Keratinocyte (primary cell): ENCODE data around the gene ANXA3. TPM values are rescaled to one million over a fixed set of nuclear protein-coding genes. Genes with fewer than 3 reads are reported as not detected.
"Not testable (repeated sequence)": the region's sequence is repeated elsewhere in the genome, so short reads cannot be mapped to it uniquely, and the experiment has no call there.

Source experiments
- DNase-seq: peaks from one replicate; pipeline ENCODE4 v3.0.0-alpha.2; 2011; ENCODE audit warnings: low read depth, missing footprints, low spot score
- FAIRE-seq: peaks from 2 replicates; lab custom pipeline; 2011; peaks lifted over from hg19 to GRCh38; lab: Jason Lieb, UNC
- H2AFZ ChIP-seq: 2 replicates; pipeline ENCODE4 v1.6.0; 2012; ENCODE audit warnings: low read length, control low read depth, inconsistent platforms; ENCODE audit not compliant: control insufficient read depth
- H3K27ac ChIP-seq: 2 replicates; pipeline ENCODE4 v1.5.1; 2011; ENCODE audit warnings: low read length; ENCODE audit not compliant: control insufficient read depth, insufficient read depth
- H3K27me3 ChIP-seq: 3 replicates; pipeline ENCODE4 v1.6.0; 2011; ENCODE audit warnings: low read length; ENCODE audit not compliant: control insufficient read depth, insufficient read depth; ENCODE audit errors: extremely low read depth
- H3K36me3 ChIP-seq, 2 experiments: 2 replicates in 1 of 2; 3 replicates in 1 of 2; pipeline ENCODE4 v1.5.1; 2011; ENCODE audit warnings: low read length in 2 of 2, mild to moderate bottlenecking in 1 of 2; ENCODE audit not compliant: control insufficient read depth in 2 of 2, insufficient read depth in 2 of 2; ENCODE audit errors: extremely low read depth in 1 of 2
- H3K4me1 ChIP-seq: 3 replicates; pipeline ENCODE4 v1.5.1; 2011; ENCODE audit warnings: low read length; ENCODE audit not compliant: control insufficient read depth, insufficient read depth; ENCODE audit errors: extremely low read depth
- H3K4me2 ChIP-seq: 3 replicates; pipeline ENCODE4 v1.6.0; 2011; ENCODE audit warnings: low read depth, low read length; ENCODE audit not compliant: control insufficient read depth, insufficient read depth; ENCODE audit errors: extremely low read depth
- H3K4me3 ChIP-seq, 3 experiments: fragments of 200-600 bp in 1 of 3; sonication (generic) in 1 of 3; 2 replicates in 2 of 3; 3 replicates in 1 of 3; pipeline ENCODE4 v1.5.1; 2011 to 2016; ENCODE audit warnings: low read length in 3 of 3, mild to moderate bottlenecking in 3 of 3, control low read depth in 2 of 3, inconsistent platforms in 1 of 3, low read depth in 1 of 3, mixed read lengths in 1 of 3, mixed run types in 1 of 3, moderate library complexity in 1 of 3; ENCODE audit not compliant: control insufficient read depth in 2 of 3, insufficient read depth in 2 of 3; ENCODE audit errors: extremely low read depth in 1 of 3
- H3K79me2 ChIP-seq: 2 replicates; pipeline ENCODE4 v1.6.0; 2012; ENCODE audit warnings: low read length; ENCODE audit not compliant: control insufficient read depth, insufficient read depth
- H3K9ac ChIP-seq: 3 replicates; pipeline ENCODE4 v1.6.0; 2011; ENCODE audit warnings: low read length; ENCODE audit not compliant: control insufficient read depth, insufficient read depth; ENCODE audit errors: extremely low read depth
- H3K9me1 ChIP-seq: 3 replicates; pipeline ENCODE4 v1.6.0; 2011; ENCODE audit warnings: low read length; ENCODE audit not compliant: control insufficient read depth, insufficient read depth; ENCODE audit errors: extremely low read depth
- H3K9me3 ChIP-seq: 2 replicates; pipeline ENCODE4 v1.5.1; 2012; ENCODE audit warnings: low read depth, low read length; ENCODE audit not compliant: control insufficient read depth
- H4K20me1 ChIP-seq: 3 replicates; pipeline ENCODE4 v1.6.0; 2011; ENCODE audit warnings: low read length; ENCODE audit not compliant: control insufficient read depth, insufficient read depth; ENCODE audit errors: extremely low read depth
- CTCF ChIP-seq, 3 experiments: IDR thresholded peaks in 1 of 3; conservative IDR thresholded peaks in 1 of 3; optimal IDR thresholded peaks in 1 of 3; 2 replicates in 2 of 3; 3 replicates in 1 of 3; pipeline versions ENCODE3 to v1.5.1; 2011; ENCODE audit warnings: low read length in 3 of 3, mild to moderate bottlenecking in 3 of 3, moderate library complexity in 2 of 3, control low read depth in 1 of 3, inconsistent platforms in 1 of 3; ENCODE audit not compliant: insufficient read depth in 2 of 3; ENCODE audit errors: extremely low read depth in 1 of 3
- EZH2 ChIP-seq: IDR thresholded peaks from one replicate; pipeline ENCODE4 v1.6.1; 2012; ENCODE audit warnings: inconsistent platforms, mild to moderate bottlenecking, low read length, moderate library complexity
- dilution Hi-C: fragments of 300-500 bp; cut with MboI; formaldehyde crosslinking; loops from one replicate; pipeline ENCODE4 v1.7.0; 2020; ENCODE audit warnings: low sequenced_read_pairs; ENCODE audit not compliant: extremely low pct_ligation_motif_present
- polyA minus RNA-seq, 3 experiments: library from RNA; depleted of rRNA, polyadenylated mRNA; stranded (reverse); fragments of >200 nt; gene quantifications; 1 replicate in 1 of 3; 2 replicates in 1 of 3; 3 replicates in 1 of 3; pipeline ENCODE4 v1.2.3, GENCODE V29; 2011
- polyA plus RNA-seq, 5 experiments: library from polyadenylated mRNA; depleted of rRNA in 3 of 5; stranded (reverse) in 3 of 5; stranded (forward) in 1 of 5; unstranded in 1 of 5; fragments of >200 nt; gene quantifications; 1 replicate in 1 of 5; 2 replicates in 3 of 5; 3 replicates in 1 of 5; pipeline versions ENCODE4 v1.2.1 to v1.2.3, GENCODE V29; 2011 to 2012; ENCODE audit warnings: missing spikeins in 2 of 5, low read depth in 1 of 5, low replicate concordance in 1 of 5

ANXA3 gene
- polyA plus RNA-seq: 380 to 463 TPM (median 425 TPM) in 3 replicates
- polyA plus RNA-seq (2011; ENCODE audit: low read depth): 679 TPM
- polyA plus RNA-seq (2011; cell fraction: cytosol; rRNA removed): 369 and 514 TPM in 2 replicates
- 557 and 580 TPM in 2 replicates for polyA plus RNA-seq (2011; cell fraction: nucleus; rRNA removed)
- polyA plus RNA-seq (2012; ENCODE audit: low replicate concordance): 338 and 353 TPM in 2 replicates
- 216 to 447 TPM (median 401 TPM) in 3 replicates for polyA minus RNA-seq
- polyA minus RNA-seq (2011; cell fraction: cytosol; rRNA and poly(A)+ RNA removed): 357 TPM
- 169 and 263 TPM in 2 replicates for polyA minus RNA-seq (2011; cell fraction: nucleus; rRNA and poly(A)+ RNA removed)

GRCh38 chr4:78551420-78552351 is at the start of gene ANXA3:
Gene ANXA3 (plus strand): TSS chr4:78551770. CDS start chr4:78554474, 2,704 bp downstream.
- Histone ChIP-seq H3K9me3 (no peaks in the 10 kb centered on the region), H3K27ac (peak within 1 kb of the TSS; percentile 93), H3K27me3 (no peaks in the 10 kb centered on the region), H2AFZ (peak within 1 kb of the TSS; percentile 50), H3K79me2 (peaks cover 18% of the 10 kb centered on the region), H3K4me3 (peak within 1 kb of the TSS; percentile 59 to 77 (median 74)), H3K9ac (peak within 1 kb of the TSS; percentile 92), H4K20me1 (no peaks in the 10 kb centered on the region), H3K36me3 (peaks cover 3 to 18% of the 10 kb centered on the region in 2 experiments), H3K4me1 (peaks cover 39% of the 10 kb centered on the region), H3K9me1 (no peaks in the 10 kb centered on the region), H3K4me2 (peak within 1 kb of the TSS; percentile 99)
- DNase-seq (no peak), FAIRE-seq (no peak)
- TF ChIP-seq CTCF (optimal IDR thresholded peaks at IDR 0.05 in 1 of 3, IDR thresholded peaks at IDR 0.05 in 1 of 3, conservative IDR thresholded peaks at IDR 0.05 in 1 of 3; ENCODE audit: extremely low read depth in 1 of 3, insufficient read depth in 2 of 3, low read length in 3 of 3) (no peak), EZH2 (no peak)
- dilution Hi-C loops: no loop called here

GRCh38 chr4:78506260-78506659 is 45.3 kb upstream of the ANXA3 start:
- H3K9me1 ChIP-seq, H3K27me3 ChIP-seq, H3K4me3 ChIP-seq, H3K4me1 ChIP-seq, dilution Hi-C loops, H3K36me3 ChIP-seq, H3K9ac ChIP-seq, DNase-seq, H4K20me1 ChIP-seq, H3K9me3 ChIP-seq, H3K4me2 ChIP-seq, FAIRE-seq, H2AFZ ChIP-seq, H3K79me2 ChIP-seq, H3K27ac ChIP-seq: not testable (repeated sequence)
